ENCODE data around the gene SORCS3.

SORCS3 gene

GRCh38 chr10:104924101-104924795 is 283.2 kb downstream of the SORCS3 start:
- DNase-seq: no peak

- DNase-seq: peak; percentile 1
These were observed 284.3 kb downstream of the SORCS3 start for GRCh38 chr10:104925232-104925851.

- no peak for DNase-seq
These were observed 287.6 kb downstream of the SORCS3 start for GRCh38 chr10:104928734-104929133.

GRCh38 chr10:104931612-104932134 is 290.6 kb downstream of the SORCS3 start:
- no peak for DNase-seq

DNA sequence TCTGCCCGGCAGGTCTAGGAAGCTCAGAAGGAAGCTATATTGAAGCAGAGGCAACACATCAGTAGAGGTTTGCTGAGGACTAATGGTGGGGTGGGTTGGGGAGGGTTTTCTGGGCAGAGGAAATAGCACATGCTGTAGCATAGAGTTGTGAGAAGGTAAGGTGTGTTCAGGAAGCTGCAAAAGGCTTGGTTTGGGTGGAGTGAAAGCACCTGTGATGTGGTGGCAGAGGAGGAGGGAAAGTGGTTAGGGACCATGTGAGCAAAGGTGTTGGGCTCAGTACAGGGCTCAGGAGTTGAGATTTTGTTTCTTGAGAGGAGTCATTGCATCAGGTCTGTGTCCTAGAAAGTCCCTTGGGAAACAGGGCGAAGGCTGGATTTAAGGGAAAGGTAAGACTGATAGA is 294.6 kb downstream of the SORCS3 start:
- no peak for DNase-seq

DNA sequence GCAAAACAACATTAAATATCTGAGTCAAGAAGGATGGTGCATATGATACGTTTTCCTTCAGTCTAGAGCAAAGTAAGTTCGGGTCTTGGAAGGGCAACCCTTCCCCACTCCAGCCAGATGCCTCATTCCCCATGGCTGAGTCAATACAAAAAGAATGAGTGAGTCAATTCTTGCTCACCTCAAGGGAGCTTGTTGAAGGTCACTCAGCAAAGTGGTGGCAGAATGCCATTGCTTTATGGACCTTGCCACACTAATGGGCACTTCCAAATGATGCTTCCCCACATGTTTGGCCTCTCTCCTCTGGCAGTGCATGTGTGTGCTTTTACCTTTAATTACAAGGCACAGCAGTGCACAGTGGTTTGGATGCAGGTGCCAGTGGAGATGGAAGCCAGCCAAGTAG is 296.5 kb downstream of the SORCS3 start:
- no peak for DNase-seq

DNA sequence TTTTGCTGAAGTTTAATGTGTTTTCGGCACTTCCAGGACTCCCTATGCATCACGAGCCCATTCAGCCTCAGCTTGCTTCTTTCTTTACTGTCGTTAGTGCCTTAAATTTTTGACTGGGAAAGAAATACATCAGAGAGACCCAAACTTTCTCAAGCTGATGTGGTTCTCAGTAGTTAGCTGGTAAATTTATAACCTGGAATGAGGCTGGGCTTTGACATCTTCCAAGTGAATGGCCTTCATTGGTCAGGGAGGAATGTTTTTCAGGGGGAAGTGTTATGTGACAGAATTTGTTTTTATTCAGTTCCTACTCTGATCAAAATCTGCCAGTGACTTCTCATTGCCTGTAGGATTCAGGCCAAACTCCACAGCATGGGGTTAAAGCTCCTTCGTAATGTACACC is 296.9 kb downstream of the SORCS3 start:
- no peak for DNase-seq

DNA sequence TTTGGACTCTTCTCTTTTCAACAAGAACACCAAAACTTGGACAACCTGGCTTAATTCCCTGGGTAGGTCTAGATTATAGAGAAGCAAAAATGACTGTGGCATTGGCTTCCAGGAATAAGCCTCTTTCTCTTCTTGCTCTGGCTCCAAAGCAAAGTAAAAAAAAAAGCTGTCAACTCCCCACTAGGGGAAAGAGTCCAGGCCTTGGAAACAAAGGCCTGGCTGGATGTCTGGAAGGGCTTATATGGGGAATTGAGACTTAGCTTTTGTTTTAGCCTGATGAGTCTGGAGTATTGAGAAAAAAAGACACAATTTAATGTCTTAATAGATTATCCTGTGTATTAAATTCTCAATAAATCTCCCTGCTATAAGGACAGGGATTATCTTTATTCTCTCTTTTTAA is 300.6 kb downstream of the SORCS3 start:
- DNase-seq: no peak

GRCh38 chr10:104947314-104947713 is 306.2 kb downstream of the SORCS3 start:
- no peak for DNase-seq

DNA sequence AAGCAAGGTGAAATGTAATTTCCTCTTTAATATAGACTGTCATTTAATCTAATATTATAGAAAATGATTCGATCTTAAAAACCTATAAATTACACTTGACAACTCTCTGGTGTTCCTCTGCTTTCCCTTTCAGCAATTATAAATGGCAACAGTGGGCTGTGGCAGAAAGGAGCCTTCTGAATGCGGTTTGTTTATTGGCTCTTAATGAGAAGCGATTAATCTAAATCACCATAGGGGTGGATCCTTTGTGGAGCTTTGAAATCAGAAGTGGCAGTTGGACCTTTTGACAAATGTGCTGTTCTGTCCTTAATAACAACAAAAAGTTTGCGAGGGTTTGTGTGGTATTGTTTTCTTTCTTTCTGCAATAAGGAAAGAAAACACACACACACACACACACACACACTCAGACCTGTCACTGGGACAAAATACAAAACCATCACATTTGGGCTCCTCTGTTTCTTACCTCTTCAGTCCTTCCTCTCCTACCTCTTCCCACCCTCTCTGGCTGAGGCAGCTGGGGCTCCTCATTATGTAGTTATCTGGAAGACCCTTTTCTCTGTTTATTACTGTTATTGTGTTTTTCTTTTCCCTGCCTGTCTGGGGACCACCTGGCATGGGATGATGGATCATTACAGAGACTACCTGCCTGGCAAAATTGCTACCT is 316.2 kb downstream of the SORCS3 start:
- no peak for DNase-seq

- no peak for DNase-seq
These were observed 325.6 kb downstream of the SORCS3 start for GRCh38 chr10:104966563-104967297.

DNA sequence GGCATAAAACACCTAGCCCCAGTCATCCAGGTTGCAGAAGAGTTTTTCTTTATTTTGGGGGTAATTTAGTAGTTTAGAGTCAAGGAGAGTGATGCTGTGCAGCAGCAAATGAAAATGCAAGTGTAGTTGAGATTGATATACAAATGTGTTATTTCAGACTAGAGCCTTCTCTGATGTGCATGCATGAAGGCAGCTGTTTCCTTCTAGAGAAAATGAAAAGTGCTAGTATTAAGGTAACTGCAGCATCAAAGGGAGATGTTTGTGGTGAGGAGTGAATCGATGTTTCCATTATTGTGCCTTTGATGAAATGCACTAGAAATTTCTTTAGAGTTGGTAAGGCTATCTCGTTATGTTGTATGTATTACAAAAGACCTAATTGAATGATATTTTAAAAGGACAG is 339.3 kb downstream of the SORCS3 start:
- DNase-seq: no peak

GRCh38 chr10:104981995-104982394 is 340.9 kb downstream of the SORCS3 start:
- DNase-seq: no peak

GRCh38 chr10:104988686-104989085 is 347.6 kb downstream of the SORCS3 start:
- no peak for DNase-seq

- no peak for DNase-seq
These were observed 348.8 kb downstream of the SORCS3 start for GRCh38 chr10:104989880-104990279.

GRCh38 chr10:104993085-104993484 is 352.0 kb downstream of the SORCS3 start:
- no peak for DNase-seq

DNA sequence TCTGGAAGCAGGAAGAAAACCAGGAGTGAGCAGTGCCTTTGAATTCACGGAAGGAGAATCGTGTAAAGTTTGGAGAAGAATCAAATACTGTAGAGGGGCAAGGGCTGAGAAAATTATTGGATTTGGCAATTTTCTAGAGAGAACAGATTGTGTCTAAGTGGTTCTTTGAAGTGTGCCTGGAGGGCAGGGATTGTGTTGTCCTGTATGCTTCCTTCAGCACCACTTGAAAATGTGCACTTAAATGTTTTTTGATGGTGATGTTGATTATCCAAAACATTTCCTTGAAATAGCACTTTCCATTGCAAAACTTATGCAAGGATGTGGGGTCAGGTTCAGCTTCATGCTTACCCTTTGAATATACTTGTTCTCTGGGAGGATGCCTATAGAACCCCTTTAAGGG is 360.2 kb downstream of the SORCS3 start:
- no peak for DNase-seq

- no peak for DNase-seq
These were observed 369.5 kb downstream of the SORCS3 start for GRCh38 chr10:105010411-105011121.

DNA sequence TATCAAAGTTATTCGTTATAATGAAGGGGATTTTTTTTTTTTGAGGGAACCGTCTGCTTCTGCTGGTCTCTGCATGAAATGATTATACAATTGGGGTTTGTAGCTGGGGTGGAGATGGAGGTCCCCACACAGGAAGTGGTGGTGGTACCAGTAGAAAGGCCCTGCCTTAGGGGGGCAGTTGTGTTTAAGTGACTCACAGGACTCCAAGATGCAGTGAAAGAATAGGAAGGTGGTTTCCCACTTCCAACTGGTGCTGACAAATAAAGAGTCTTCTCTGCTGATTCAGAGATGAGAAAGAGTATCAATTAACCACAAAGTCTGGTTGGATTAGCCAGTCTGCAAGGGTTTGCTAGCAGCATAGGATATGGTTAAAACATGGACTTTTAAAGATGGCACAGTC is 376.0 kb downstream of the SORCS3 start:
- DNase-seq: no peak

- DNase-seq: no peak
These were observed 376.6 kb downstream of the SORCS3 start for GRCh38 chr10:105017691-105018090.

DNA sequence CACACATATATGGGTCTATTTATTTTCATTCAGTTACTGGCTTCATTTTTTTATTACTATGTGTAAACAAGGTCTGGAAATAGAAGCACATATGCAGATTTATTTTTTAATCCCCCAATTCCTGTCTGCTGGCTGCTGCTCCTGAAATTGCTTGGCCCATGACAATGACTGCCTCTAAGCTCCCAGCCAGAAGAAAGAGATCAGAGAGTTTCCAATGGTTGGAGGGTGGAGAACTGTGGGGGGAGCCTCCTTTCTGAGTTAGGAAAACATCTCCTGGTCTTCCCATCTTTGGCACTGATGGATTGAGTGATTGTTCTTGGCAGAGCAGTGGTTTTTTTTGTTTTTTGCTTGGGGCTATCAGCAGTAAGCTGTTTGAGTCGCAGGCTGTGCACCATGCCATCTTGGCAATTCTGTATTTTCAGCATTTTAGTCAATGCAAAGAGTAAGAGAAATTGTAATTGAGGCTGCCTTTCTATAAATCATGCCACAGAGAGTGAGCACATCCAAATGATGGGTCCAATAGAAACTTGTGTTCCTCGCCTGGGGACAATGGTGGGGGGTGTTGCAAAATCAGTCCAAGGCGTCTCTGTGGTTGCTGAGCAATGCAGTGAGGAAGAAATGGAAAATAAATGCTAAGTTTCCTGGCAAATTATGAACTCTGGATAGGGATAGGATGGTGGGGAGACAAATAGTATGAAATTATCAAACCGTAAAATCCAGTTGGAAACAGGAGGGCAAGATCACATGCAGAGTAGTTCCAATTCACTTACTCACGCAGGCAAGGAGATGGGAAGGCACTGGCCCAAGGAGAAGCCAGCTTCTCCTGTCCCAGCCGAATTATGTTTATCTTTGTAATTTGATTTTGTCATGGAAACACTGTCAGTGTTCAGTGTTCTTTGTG is 382.4 kb downstream of the SORCS3 start:
- no peak for DNase-seq

DNA sequence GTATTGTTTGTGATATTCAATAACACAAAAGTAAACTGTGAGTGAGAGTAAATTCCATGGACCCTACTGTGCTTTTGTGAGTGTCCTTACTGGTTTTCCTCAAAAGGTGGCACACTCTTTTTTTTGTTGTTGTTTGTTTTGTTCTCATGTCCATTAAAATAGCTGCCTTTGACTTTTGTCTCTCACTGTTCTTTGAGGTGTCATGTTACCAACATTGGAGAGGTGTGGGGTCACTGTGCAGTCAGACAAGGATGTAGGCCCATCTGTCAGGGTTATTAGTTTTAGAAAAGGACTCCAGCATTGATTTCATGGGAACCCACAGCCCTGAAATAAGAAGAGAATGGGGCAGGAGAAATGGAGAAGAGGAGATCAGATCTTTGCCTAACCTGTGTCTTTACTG is 383.1 kb downstream of the SORCS3 start:
- no peak for DNase-seq
